Measurements from ENCODE around the gene ZXDC.

ZXDC gene

GRCh38 chr3:126402666-126403302 is 72.9 kb downstream of the ZXDC start:
- H3K27me3 ChIP-seq (ENCODE audit: insufficient read depth, poor library complexity, severe bottlenecking) = no peaks in the 10 kb centered on the region
- H3K4me3 ChIP-seq (replicated peaks; ENCODE audit: insufficient read depth, low read length) = no peak overlapping the region
- no peak for DNase-seq (ENCODE audit: low read depth in 1 of 2, low spot score in 1 of 2)
- H3K27ac ChIP-seq (replicated peaks) = no peak overlapping the region
- no peak for TF ChIP-seq GABPA (IDR thresholded peaks at IDR 0.05; ENCODE audit: low read depth)
- no peak for TF ChIP-seq REST (IDR thresholded peaks at IDR 0.05; ENCODE audit: insufficient replicate concordance, low read depth)
- no peak for TF ChIP-seq CTCF (IDR thresholded peaks at IDR 0.05; ENCODE audit: insufficient read depth, low read length)
- no peak for TF ChIP-seq POLR2AphosphoS5 (IDR thresholded peaks at IDR 0.05; ENCODE audit: low read depth)
- TF ChIP-seq SPI1 (IDR thresholded peaks at IDR 0.05; ENCODE audit: borderline replicate concordance, low read depth) = no peak

- Histone ChIP-seq H3K27ac (replicated peaks) (no peak overlapping the region), H3K4me3 (replicated peaks; ENCODE audit: insufficient read depth, low read length) (no peak overlapping the region), H3K27me3 (ENCODE audit: insufficient read depth, poor library complexity, severe bottlenecking) (no peaks in the 10 kb centered on the region)
- DNase-seq (ENCODE audit: low read depth in 1 of 2, low spot score in 1 of 2) = no peak
- no peak for TF ChIP-seq REST (IDR thresholded peaks at IDR 0.05; ENCODE audit: insufficient replicate concordance, low read depth)
- TF ChIP-seq SPI1 (IDR thresholded peaks at IDR 0.05; ENCODE audit: borderline replicate concordance, low read depth) = no peak
- no peak for TF ChIP-seq POLR2AphosphoS5 (IDR thresholded peaks at IDR 0.05; ENCODE audit: low read depth)
- no peak for TF ChIP-seq CTCF (IDR thresholded peaks at IDR 0.05; ENCODE audit: insufficient read depth, low read length)
- no peak for TF ChIP-seq GABPA (IDR thresholded peaks at IDR 0.05; ENCODE audit: low read depth)
These were observed 73.5 kb downstream of the ZXDC start for GRCh38 chr3:126402178-126402577.

GRCh38 chr3:126401611-126402160 is 74.0 kb downstream of the ZXDC start:
- Histone ChIP-seq H3K27ac (replicated peaks) (no peak overlapping the region), H3K4me3 (replicated peaks; ENCODE audit: insufficient read depth, low read length) (no peak overlapping the region), H3K27me3 (ENCODE audit: insufficient read depth, poor library complexity, severe bottlenecking) (no peaks in the 10 kb centered on the region)
- DNase-seq (ENCODE audit: low read depth in 1 of 2, low spot score in 1 of 2) = no peak
- TF ChIP-seq SPI1 (IDR thresholded peaks at IDR 0.05; ENCODE audit: borderline replicate concordance, low read depth) (no peak), GABPA (IDR thresholded peaks at IDR 0.05; ENCODE audit: low read depth) (no peak), CTCF (IDR thresholded peaks at IDR 0.05; ENCODE audit: insufficient read depth, low read length) (no peak), REST (IDR thresholded peaks at IDR 0.05; ENCODE audit: insufficient replicate concordance, low read depth) (no peak), POLR2AphosphoS5 (IDR thresholded peaks at IDR 0.05; ENCODE audit: low read depth) (no peak)
